ENCODE results near the gene SPAG6. TPM values are rescaled to one million over a fixed set of nuclear protein-coding genes. Genes with fewer than 3 reads are reported as not detected.

The SPAG6 gene
- total RNA-seq, 1 donor from 2014 or later: 0.46 TPM

- Mint-ChIP-seq H3K27me3 (ENCODE audit: unreplicated experiment) (peaks cover 3% of the 10 kb centered on the region), H3K4me1 (ENCODE audit: unreplicated experiment) (peaks cover 18% of the 10 kb centered on the region), H3K4me3 (ENCODE audit: unreplicated experiment) (no peak overlapping the region), H3K9me3 (ENCODE audit: unreplicated experiment) (no peaks in the 10 kb centered on the region), H3K36me3 (ENCODE audit: low read depth, unreplicated experiment) (no peaks in the 10 kb centered on the region), H3K27ac (ENCODE audit: unreplicated experiment) (no peak overlapping the region)
- no peak for TF ChIP-seq CTCF (IDR thresholded peaks at IDR 0.05; ENCODE audit: unreplicated experiment)
- DNase-seq (ENCODE audit: low spot score): no peak
Observed at GRCh38 chr10:22456486-22456885, 111.2 kb downstream of the SPAG6 start.

- peaks cover 33% of the 10 kb centered on the region for H3K4me1 Mint-ChIP-seq (ENCODE audit: unreplicated experiment)
- no peak for TF ChIP-seq CTCF (IDR thresholded peaks at IDR 0.05; ENCODE audit: unreplicated experiment)
- no peaks in the 10 kb centered on the region for H3K9me3 Mint-ChIP-seq (ENCODE audit: unreplicated experiment)
- H3K27me3 Mint-ChIP-seq (ENCODE audit: unreplicated experiment): peaks cover 3% of the 10 kb centered on the region
- no peak overlapping the region for H3K27ac Mint-ChIP-seq (ENCODE audit: unreplicated experiment)
- DNase-seq (ENCODE audit: low spot score): no peak
- no peaks in the 10 kb centered on the region for H3K36me3 Mint-ChIP-seq (ENCODE audit: low read depth, unreplicated experiment)
- H3K4me3 Mint-ChIP-seq (ENCODE audit: unreplicated experiment): no peak overlapping the region
Observed at GRCh38 chr10:22458272-22459038, 113.2 kb downstream of the SPAG6 start.

GRCh38 chr10:22459496-22459895 lies 114.2 kb downstream of the SPAG6 start:
- no peak overlapping the region for H3K4me3 Mint-ChIP-seq (ENCODE audit: unreplicated experiment)
- TF ChIP-seq CTCF (IDR thresholded peaks at IDR 0.05; ENCODE audit: unreplicated experiment): no peak
- DNase-seq (ENCODE audit: low spot score): no peak
- H3K36me3 Mint-ChIP-seq (ENCODE audit: low read depth, unreplicated experiment): no peaks in the 10 kb centered on the region
- H3K9me3 Mint-ChIP-seq (ENCODE audit: unreplicated experiment): no peaks in the 10 kb centered on the region
- no peak overlapping the region for H3K27ac Mint-ChIP-seq (ENCODE audit: unreplicated experiment)
- peaks cover 40% of the 10 kb centered on the region for H3K4me1 Mint-ChIP-seq (ENCODE audit: unreplicated experiment)
- H3K27me3 Mint-ChIP-seq (ENCODE audit: unreplicated experiment): peaks cover 3% of the 10 kb centered on the region

- Mint-ChIP-seq H3K36me3 (ENCODE audit: low read depth, unreplicated experiment) (no peaks in the 10 kb centered on the region), H3K27me3 (ENCODE audit: unreplicated experiment) (peaks cover 3% of the 10 kb centered on the region), H3K4me1 (ENCODE audit: unreplicated experiment) (peaks cover 43% of the 10 kb centered on the region), H3K27ac (ENCODE audit: unreplicated experiment) (no peak overlapping the region), H3K4me3 (ENCODE audit: unreplicated experiment) (no peak overlapping the region), H3K9me3 (ENCODE audit: unreplicated experiment) (no peaks in the 10 kb centered on the region)
- DNase-seq (ENCODE audit: low spot score): no peak
- no peak for TF ChIP-seq CTCF (IDR thresholded peaks at IDR 0.05; ENCODE audit: unreplicated experiment)
Observed at GRCh38 chr10:22460101-22460500, 114.8 kb downstream of the SPAG6 start.

All from endothelial cell (in vitro differentiated cells).